ENCODE results near the gene U2SURP.

GRCh38 chr3:143041903-143042302 is 40.5 kb downstream of the U2SURP start:
- TF ChIP-seq, protein P1, sequence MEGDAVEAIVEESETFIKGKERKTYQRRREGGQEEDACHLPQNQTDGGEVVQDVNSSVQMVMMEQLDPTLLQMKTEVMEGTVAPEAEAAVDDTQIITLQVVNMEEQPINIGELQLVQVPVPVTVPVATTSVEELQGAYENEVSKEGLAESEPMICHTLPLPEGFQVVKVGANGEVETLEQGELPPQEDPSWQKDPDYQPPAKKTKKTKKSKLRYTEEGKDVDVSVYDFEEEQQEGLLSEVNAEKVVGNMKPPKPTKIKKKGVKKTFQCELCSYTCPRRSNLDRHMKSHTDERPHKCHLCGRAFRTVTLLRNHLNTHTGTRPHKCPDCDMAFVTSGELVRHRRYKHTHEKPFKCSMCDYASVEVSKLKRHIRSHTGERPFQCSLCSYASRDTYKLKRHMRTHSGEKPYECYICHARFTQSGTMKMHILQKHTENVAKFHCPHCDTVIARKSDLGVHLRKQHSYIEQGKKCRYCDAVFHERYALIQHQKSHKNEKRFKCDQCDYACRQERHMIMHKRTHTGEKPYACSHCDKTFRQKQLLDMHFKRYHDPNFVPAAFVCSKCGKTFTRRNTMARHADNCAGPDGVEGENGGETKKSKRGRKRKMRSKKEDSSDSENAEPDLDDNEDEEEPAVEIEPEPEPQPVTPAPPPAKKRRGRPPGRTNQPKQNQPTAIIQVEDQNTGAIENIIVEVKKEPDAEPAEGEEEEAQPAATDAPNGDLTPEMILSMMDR (IDR thresholded peaks at IDR 0.05; ENCODE audit: insufficient read depth, low read length): no peak
- no peak for TF ChIP-seq REST (IDR thresholded peaks at IDR 0.05; ENCODE audit: insufficient replicate concordance, low read depth)
